NK-92 (cell line): ENCODE data around the gene MTMR6.

Source experiments
- DNase-seq: peaks from one replicate; lab custom pipeline; 2025; ENCODE audit not compliant: unreplicated experiment; lab: John Stamatoyannopoulos, UW

MTMR6 gene

DNA sequence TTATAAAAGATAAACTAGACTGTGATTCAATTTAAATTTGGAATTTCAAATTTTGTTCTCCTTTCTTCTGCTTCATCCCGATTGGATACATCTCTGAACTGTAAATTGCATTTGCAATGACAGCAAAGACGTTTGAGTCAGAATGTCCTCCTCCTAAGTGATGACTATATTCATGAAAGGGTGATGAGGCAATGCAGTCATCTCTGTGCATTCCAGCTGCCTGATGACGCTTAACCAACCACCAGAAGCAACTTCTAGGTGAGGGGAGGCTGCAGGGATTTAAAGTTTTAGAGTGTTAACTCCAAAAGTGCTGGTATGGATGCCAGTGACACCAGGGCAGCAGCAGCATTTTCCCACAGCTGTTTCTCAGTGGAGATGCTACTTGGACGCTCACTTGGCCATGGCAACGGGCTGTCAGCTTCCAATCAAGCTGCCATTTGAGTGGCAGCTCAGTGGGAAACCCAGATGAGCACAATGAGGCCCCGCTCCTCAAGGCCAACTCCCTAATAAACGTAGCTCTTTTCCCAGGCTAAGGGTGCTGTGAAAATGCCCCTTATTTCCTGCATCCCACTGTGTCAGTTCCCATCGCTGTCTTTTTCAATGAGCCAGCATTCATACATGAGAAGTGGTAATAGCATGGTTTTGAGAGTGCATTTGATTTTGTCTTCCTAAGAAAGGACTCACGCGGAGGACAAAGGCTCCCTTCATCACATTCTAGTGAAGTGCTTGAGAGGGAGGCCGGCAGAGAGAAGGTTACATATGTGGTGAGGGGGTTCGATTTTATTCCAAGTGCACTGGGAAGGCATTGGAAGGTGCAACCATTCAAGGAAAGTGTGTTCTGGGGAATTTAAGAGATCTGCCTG, 70.0 kb downstream of the MTMR6 start:
- no peak for DNase-seq

- DNase-seq: no peak
Measured at GRCh38 chr13:25215253-25215575, 72.1 kb downstream of the MTMR6 start.

GRCh38 chr13:25214491-25215252, 72.6 kb downstream of the MTMR6 start:
- no peak for DNase-seq

GRCh38 chr13:25213715-25214114, 73.6 kb downstream of the MTMR6 start:
- DNase-seq: no peak

DNA sequence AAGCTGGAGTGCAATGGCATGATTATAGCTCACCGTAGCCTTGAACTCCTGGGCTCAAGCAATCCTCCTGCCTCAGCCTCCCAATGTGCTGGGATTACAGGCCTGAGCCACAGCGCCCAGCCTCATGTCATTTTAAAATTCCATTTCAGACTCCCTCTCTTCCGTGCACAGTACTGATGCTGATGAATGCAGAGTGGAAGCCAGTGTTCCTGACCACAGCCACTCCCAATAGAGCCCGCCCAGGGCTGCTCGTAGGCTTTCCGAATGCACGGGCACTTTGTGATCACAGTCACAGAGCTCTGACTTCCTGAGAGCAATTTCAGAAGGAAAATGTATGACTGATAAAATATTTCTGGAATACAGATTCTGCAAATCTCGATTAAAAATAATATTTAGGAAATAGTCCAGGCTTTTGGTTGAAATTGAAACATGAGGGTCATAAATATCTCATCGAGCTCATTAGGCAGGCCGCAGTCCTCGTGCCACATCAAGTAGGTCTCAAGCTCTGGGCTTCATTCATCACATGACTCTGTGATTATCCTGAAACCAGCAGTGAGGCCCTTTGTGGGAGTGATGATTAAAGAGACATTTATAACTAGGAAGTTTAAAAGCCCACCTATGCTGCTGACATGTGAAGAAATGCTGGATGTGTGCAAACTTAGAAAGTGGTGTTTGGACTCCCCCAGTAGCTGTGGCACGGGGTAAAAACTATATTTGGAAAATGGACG, 76.3 kb downstream of the MTMR6 start:
- no peak for DNase-seq

DNA sequence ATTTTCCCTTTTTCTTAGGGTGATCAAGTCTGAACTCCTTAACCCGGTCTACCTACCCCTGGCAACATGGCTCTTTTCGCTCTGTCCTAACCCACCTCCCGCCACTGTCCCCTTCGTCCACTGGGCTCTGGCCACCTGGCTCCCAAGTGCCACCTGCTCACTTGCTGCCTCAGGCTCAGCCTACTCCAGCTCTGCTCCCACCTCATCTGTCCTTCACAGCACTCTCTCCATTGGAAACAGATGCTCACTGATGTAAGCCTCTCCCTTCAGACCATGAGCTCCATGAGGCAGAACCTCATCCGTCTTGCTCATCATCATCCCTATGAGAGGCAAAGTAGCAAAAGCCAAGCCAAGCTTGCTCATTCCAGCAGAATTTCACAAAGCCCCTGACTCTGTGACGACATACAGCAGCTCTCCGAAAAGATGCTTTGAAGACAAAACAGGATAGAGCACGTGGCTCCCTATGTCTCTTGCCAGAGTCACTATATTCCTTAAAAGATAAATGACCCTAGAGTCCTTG, 79.9 kb downstream of the MTMR6 start:
- DNase-seq: no peak

- DNase-seq: no peak
Measured at GRCh38 chr13:25204863-25205262, 82.4 kb downstream of the MTMR6 start.

- no peak for DNase-seq
Measured at GRCh38 chr13:25203127-25203740, 84.1 kb downstream of the MTMR6 start.

DNA sequence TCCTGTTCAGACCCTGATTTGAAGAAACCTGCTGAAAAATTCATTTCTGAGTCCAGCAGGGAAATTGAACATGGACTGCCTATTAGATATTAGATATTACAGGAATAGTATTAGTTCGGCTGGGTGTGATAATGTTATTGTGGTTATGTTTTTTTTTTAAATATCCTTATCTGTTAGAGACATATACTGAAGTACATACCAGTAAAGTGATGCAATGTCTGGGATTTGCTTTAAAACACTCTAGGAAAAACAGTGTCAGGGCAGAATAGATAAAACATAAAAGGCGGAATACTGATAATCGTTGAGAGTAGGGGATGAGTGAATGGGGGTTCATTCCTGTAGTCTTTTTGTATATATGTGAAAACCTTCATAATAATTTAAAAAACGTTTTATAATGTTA, 86.5 kb downstream of the MTMR6 start:
- DNase-seq: no peak

DNA sequence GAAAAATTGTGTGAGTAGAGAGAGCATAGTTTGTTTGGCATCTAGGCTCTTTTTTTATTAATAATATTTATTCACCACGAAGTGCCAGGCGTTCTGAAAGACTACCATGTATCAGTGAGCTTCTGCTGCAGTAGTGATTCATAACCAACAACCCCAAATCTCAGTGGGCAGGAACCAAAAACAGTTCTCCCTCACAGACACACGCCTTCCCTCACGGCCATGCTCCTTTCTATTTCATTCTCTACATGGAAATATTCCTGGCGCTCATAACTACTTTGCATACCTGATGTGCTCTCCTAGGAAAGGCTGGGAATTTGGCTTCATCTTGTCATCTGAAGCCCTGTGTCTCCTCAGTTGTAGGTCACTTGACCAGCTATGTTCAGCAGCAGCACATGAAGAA, 88.6 kb downstream of the MTMR6 start:
- no peak for DNase-seq

GRCh38 chr13:25196971-25197370, 90.3 kb downstream of the MTMR6 start:
- no peak for DNase-seq
